Measurements from ENCODE around the gene ACTL6B.

DNA sequence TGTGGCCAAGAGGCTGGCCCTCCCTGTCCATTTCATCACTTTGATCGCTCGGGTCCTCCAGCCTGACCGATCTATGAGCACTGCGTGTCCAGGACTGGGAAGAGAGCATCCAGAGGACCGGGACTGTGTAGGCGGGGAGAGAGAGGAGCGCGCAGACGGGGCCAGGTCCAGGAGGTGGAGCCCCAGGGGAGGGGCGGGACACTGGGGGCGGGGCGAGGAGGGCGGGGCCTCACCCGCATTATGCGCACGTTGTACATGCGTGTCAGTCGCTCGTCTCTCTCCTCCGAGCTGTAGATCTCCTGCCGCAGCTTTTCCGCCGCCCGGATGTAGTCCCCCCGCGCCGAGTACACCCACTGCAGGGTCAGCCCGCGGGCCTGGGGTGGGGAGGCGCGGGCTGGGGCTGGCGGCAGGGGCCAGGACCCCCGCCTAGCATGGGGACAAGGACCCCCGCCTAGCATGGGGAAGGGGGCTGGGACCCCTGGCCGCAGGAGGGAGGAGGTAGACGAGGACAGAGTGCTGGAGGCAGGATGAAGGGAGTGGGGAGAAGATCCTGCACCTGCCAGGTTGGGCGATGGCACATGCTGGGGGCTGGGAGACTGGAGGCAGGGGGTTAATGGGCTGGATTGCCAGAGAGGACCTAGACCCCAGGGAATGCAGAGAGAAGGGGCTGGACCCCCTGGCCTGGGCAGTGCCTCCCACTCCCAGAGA is 29.6 kb downstream of the ACTL6B start:
- TF ChIP-seq NFYB (CRISPR knock-in tag; conservative IDR thresholded peaks at IDR 0.05; ENCODE audit: low read depth) (no peak), ZNF121 (CRISPR knock-in tag; IDR thresholded peaks at IDR 0.05) (peak; percentile 83; the same call in 1 of the 2 replicates)
- TF ChIP-seq, protein P1, sequence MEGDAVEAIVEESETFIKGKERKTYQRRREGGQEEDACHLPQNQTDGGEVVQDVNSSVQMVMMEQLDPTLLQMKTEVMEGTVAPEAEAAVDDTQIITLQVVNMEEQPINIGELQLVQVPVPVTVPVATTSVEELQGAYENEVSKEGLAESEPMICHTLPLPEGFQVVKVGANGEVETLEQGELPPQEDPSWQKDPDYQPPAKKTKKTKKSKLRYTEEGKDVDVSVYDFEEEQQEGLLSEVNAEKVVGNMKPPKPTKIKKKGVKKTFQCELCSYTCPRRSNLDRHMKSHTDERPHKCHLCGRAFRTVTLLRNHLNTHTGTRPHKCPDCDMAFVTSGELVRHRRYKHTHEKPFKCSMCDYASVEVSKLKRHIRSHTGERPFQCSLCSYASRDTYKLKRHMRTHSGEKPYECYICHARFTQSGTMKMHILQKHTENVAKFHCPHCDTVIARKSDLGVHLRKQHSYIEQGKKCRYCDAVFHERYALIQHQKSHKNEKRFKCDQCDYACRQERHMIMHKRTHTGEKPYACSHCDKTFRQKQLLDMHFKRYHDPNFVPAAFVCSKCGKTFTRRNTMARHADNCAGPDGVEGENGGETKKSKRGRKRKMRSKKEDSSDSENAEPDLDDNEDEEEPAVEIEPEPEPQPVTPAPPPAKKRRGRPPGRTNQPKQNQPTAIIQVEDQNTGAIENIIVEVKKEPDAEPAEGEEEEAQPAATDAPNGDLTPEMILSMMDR (IDR thresholded peaks at IDR 0.05), result no peak
